ENCODE measurements around the gene CEACAM3.
A peak's percentile ranks its signal among the peaks of the same experiment; 100 is the strongest.

The CEACAM3 gene

GRCh38 chr19:41845001-41845050 lies 48.4 kb downstream of the CEACAM3 start, which contains the start of gene DMRTC2:
Gene DMRTC2 (plus strand): TSS chr19:41845042. CDS start chr19:41847429, 2,387 bp downstream.
- DNase-seq (ENCODE audit: low spot score): no peak

DNA sequence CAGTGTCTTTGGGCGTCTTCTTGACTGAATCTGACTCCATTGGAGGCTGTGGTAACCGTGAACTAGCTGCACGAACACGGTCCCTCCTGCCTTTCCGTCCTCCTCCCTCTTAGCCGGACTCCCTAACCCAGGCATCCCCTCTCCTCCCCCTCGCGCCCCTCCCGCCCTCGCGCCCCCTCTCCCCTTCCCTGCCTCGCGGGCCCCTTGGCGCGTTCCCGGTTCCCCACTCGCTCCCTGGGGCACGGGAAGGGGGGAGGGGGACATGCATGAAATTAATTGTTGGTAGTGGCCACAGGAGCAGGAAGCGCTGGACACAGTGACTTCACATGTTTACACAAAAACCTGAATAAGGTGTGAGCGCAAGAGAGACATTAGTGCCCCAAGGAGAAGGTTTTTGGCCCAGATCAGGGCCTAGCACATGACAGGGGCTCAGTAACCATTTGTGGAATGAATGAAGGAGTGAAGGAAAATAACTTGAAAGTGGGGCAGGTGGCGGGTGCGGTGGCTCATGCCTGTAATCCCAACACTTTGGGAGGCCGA lies 48.7 kb downstream of the CEACAM3 start:
- no peak for DNase-seq (ENCODE audit: low spot score)

- DNase-seq (ENCODE audit: low spot score): no peak
These were observed 51.1 kb downstream of the CEACAM3 start for GRCh38 chr19:41847351-41848105.

DNA sequence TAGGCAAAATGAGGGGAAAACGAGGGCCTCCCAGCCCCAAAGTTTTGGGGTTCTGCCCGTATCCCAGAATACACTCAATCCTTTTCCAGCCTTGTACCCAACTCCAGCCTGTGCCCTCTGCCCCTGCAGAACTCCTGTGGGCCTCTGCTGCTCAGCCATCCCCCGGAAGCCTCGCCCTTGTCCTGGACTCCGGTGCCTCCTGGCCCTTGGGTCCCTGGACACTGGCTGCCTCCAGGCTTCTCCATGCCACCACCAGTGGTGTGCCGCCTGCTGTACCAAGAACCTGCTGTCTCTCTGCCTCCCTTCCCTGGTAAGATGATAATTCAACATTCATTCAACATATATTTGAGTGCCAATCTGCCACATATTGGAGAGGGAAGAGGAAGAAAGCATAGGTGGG lies 52.3 kb downstream of the CEACAM3 start:
- no peak for DNase-seq (ENCODE audit: low spot score)

- DNase-seq (ENCODE audit: low spot score): no peak
These were observed 52.7 kb downstream of the CEACAM3 start for GRCh38 chr19:41849067-41849466.

- DNase-seq (ENCODE audit: low spot score): no peak
These were observed 54.0 kb downstream of the CEACAM3 start for GRCh38 chr19:41850381-41850780.

DNA sequence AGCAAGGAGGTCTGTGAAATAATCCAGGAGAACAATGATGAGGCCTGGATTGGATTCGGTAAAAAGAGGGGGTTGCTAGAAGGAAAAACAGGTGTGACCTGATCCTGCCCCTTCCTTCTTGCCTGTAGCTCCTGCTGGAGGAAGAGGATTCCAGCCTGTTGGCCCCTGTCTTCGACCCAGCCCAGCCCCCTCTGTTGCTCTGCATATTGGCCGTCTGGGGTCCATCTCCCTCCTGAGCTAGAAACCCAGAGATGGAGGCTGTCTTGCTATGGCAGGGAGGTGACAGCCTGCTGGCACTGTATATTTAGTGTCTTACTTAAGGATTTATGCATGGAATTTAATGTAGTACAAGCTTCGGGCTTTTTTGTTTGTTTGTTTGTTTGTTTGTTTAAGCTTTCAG lies 55.1 kb downstream of the CEACAM3 start:
- DNase-seq (ENCODE audit: low spot score): no peak

DNA sequence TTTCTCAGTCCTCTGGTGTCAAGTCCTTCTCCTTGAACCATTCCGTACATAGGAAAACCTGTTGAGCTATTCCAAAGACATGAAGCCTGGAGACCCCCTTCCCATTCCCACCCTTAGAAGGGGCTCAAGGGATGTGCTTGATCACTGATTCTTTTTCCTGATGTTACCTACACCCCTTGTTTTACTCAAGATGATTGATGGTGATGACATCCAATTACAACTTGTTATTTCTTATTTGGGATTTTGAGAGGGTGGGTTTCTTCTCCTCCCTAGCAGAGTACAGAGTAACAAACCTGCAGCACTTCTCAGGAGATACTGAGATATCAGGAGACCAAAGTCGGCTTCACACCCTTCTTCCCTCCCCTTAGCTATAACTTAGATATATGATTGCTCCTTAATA lies 57.0 kb downstream of the CEACAM3 start:
- no peak for DNase-seq (ENCODE audit: low spot score)

DNA sequence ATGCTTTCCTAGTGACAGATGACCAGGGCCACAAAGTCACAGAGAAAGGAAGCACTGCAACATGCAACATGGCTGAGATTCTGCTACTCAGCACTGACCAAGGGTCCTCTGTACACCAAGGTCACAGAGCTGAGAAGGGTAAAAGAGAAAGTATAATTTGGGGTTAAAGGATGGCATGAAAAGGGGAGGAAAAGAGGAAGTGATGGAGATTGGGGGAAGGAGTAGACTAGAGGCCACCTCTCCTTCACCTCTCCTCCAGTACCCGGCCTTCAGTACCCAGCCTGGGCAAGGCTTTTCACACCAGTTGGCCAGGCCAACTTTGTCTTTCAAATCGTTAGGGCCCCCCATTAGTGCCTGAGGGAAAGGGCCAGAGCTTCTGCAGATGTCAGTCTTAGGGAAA lies 57.4 kb downstream of the CEACAM3 start:
- DNase-seq (ENCODE audit: low spot score): no peak

- no peak for DNase-seq (ENCODE audit: low spot score)
These were observed 62.8 kb downstream of the CEACAM3 start for GRCh38 chr19:41859213-41859617.

DNA sequence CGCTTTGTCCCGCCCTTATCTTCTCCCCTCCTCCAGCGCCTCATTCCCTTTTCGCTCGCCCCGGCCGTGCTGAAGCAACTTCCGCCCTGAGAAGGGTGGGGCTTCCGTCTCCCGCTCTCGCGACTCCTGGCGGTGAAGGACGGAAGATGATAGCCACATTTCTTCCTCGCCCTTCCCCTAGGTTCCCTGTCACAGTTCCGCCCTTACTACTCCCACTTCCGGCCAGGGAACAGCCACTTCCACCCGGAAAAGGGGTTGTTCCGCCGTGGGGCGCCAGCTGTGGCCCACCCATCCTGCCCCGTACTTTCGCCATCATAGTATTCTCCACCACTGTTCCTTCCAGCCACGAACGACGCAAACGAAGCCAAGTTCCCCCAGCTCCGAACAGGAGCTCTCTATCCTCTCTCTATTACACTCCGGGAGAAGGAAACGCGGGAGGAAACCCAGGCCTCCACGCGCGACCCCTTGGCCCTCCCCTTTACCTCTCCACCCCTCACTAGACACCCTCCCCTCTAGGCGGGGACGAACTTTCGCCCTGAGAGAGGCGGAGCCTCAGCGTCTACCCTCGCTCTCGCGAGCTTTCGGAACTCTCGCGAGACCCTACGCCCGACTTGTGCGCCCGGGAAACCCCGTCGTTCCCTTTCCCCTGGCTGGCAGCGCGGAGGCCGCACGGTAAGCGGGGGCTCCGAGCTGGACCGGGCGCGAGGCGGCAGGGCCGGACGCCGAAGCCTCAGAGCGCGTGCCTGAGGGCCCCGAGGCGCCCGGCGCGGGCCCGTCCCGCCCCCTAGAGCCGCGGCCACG lies 63.4 kb downstream of the CEACAM3 start, which contains the start of gene RPS19:
TSS of gene RPS19 (plus strand) at position 638 of the 801 bp plus-strand sequence. CDS start 520 bp downstream, outside the sequence.
- DNase-seq (ENCODE audit: low spot score): peak; percentile 99

DNA sequence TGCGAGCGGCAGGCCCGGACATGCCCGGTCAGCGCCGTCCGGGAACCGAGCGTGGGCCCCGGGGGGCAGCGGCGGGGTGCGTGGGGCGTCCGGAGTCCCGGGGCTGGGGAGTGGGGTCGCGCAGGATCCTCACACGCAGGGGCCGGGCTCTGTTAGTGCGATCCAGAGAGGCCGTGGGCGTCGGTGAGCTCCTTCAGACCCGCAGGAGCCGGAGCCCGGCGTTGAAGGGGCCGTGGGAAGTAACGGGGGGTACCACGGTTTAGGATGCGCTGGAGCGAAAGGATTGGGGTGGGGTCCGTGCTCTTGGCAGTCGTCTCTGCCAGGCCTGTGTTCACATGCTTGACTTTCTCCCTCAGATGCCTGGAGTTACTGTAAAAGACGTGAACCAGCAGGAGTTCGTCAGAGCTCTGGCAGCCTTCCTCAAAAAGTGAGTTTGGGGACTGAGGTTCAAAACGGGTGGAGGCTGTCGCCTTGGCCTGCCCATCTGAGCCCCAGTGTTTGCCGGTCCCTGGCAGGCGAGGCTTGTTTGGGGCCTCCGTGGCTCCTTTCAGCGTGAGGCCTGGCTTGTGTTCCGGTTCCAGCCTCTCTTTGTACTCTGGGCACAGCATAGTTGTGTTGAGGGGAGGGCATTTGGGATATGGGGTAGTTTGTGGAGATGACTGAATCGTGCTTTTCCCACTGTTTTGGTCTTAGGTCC lies 64.2 kb downstream of the CEACAM3 start:
- DNase-seq (ENCODE audit: low spot score): no peak

All from activated CD4-positive, alpha-beta T cell treated with anti-CD3 and anti-CD28 coated beads, Interleukin-2, Interleukin-4, amounts not matched to agents 100 ng/mL and 50 ng/mL, durations not matched to agents 16 hours and 8 hours (primary cell).